Progenitor cell of endocrine pancreas (in vitro differentiated cells): ENCODE measurements around the gene PANX3. TPM values are rescaled to one million over a fixed set of nuclear protein-coding genes. Genes with fewer than 3 reads are reported as not detected.
A peak's percentile ranks its signal among the peaks of the same experiment; 100 is the strongest.

ENCODE experiments used
- DNase-seq: peaks from one replicate; pipeline ENCODE4 v3.0.0; 2021; ENCODE audit warnings: low spot score; ENCODE audit not compliant: unreplicated experiment
- H3K27ac Mint-ChIP-seq: 2 replicates; pipeline ENCODE4 v1.8.0; 2021; ENCODE audit warnings: mild to moderate bottlenecking, moderate library complexity, mixed read lengths
- H3K27me3 Mint-ChIP-seq: 2 replicates; pipeline ENCODE4 v1.8.0; 2021; ENCODE audit warnings: mixed read lengths
- H3K36me3 Mint-ChIP-seq: 2 replicates; pipeline ENCODE4 v1.8.0; 2022; ENCODE audit warnings: mixed read lengths; ENCODE audit not compliant: insufficient read depth
- H3K4me1 Mint-ChIP-seq: 2 replicates; pipeline ENCODE4 v1.8.0; 2021; ENCODE audit warnings: low read depth, mixed read lengths
- H3K4me3 Mint-ChIP-seq: 2 replicates; pipeline ENCODE4 v1.8.0; 2021; ENCODE audit warnings: low read depth, mild to moderate bottlenecking, moderate library complexity, mixed read lengths
- H3K9me3 Mint-ChIP-seq: 2 replicates; pipeline ENCODE4 v1.8.0; 2021; ENCODE audit warnings: low read depth, mixed read lengths
- total RNA-seq: library from RNA; stranded (reverse); gene quantifications from 2 replicates; pipeline ENCODE4 v1.2.1, GENCODE V29; 2021
- TF ChIP-seq, protein P1 (sequence below): fragments of 200-600 bp; sonication (generic); IDR thresholded peaks from one replicate; pipeline ENCODE4 v1.5.0; 2021; ENCODE audit warnings: antibody characterized with exemption, mild to moderate bottlenecking; ENCODE audit not compliant: unreplicated experiment

The PANX3 gene
- total RNA-seq, 1 donor from 2014 or later: not detected

DNA sequence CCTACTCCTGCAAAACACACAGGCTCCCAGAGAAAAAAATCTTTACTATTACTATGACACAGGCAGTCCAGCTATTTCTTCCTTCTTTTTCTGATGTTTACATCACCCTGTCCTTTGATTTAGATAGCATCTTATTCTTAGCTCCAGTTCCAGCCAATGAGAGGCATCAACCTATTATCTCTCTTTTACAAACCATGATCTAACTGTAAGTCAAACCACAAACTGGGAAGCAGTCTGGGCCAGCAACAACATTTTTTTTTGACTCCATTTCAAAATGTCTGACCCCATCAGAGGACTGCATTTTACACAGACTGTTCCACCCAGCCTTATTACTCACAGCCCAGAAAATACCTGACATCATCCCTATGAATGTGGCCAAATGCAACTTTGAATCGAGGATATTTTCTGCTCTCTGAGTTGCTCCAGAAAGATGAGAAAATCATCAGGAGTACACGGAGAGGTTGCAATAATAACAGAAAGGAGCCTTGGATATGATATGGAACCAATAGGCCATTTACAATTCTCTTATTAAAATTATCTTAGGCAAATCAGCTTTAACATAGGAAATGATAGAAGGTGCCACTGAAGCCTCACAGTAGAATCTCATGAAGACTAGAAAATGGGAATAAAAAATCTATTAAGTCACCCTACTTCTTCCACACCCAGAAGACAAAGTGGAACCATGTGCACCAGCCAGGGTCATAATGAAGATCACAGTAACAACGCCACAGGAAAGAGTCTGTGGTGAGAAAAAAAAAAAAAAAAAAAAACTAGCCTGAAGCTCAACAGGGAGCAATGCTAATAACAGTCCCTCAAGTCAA, 32.6 kb downstream of the PANX3 start:
- Mint-ChIP-seq H3K27ac (no peak overlapping the region), H3K27me3 (no peaks in the 10 kb centered on the region), H3K4me1 (peaks cover 3% of the 10 kb centered on the region), H3K9me3 (no peaks in the 10 kb centered on the region), H3K4me3 (no peak overlapping the region), H3K36me3 (no peaks in the 10 kb centered on the region)
- TF ChIP-seq, protein P1, sequence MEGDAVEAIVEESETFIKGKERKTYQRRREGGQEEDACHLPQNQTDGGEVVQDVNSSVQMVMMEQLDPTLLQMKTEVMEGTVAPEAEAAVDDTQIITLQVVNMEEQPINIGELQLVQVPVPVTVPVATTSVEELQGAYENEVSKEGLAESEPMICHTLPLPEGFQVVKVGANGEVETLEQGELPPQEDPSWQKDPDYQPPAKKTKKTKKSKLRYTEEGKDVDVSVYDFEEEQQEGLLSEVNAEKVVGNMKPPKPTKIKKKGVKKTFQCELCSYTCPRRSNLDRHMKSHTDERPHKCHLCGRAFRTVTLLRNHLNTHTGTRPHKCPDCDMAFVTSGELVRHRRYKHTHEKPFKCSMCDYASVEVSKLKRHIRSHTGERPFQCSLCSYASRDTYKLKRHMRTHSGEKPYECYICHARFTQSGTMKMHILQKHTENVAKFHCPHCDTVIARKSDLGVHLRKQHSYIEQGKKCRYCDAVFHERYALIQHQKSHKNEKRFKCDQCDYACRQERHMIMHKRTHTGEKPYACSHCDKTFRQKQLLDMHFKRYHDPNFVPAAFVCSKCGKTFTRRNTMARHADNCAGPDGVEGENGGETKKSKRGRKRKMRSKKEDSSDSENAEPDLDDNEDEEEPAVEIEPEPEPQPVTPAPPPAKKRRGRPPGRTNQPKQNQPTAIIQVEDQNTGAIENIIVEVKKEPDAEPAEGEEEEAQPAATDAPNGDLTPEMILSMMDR: no peak
- no peak for DNase-seq

DNA sequence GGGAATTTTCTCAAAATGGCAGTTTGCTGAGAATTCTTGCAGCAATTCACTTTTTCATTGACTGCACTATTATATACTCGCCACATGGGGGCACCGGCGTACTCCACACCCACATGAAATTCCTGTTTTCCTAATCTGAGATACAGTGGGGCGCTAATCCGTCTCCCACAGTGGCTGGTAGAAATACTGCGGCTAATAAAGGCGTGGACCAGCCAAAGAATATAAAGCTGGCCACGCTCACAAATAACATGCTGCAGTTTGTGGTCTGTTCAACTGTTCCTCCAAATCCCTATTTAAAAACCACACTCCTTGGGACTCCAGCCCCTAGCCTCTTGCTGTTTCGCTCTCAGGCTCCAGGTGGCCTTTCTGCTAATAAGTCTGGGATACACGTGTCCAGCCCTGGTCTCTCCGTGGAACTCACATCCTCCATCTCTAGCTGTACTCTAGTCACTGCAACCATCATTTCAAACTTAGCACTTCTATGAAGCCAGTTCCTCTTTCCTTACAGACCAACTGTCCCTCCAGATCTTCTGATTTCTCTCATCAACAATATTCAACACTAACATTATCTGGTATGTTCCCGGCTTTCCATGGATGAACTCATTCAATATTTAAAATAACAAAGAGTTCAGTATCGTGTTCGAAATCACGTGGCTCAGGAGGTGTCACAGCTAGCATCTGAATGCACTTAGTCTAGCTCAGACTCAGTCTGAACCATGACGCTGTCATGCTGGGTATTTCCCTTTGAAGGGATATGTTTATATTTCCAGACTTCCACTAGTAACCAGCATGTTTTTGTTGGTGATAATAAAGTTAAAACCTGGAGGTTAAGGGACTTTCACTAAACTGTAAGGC, 33.4 kb downstream of the PANX3 start:
- peaks cover 3% of the 10 kb centered on the region for H3K4me1 Mint-ChIP-seq
- H3K9me3 Mint-ChIP-seq: no peaks in the 10 kb centered on the region
- no peak overlapping the region for H3K27ac Mint-ChIP-seq
- H3K36me3 Mint-ChIP-seq: no peaks in the 10 kb centered on the region
- no peaks in the 10 kb centered on the region for H3K27me3 Mint-ChIP-seq
- DNase-seq: peak; percentile 33
- TF ChIP-seq, protein P1: peak; percentile 82
- no peak overlapping the region for H3K4me3 Mint-ChIP-seq

DNA sequence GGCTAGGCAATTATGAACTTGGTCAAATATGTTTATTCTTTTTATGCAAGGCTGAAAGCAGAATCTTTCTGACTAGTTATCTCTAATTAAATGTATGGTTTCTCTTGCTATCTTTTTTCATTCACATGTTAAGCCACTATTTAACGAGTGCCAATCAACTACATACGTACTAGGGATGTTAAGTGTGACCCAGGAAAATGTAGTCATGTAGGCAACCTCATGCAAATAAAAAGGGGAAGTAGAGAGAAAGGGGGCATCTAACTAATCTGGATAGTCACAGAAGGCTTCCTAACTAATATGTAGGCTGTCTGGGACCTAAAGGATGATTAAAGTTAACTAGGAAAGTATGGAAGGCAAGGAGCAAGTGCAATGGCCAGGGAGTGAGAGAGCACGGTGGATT, 34.9 kb downstream of the PANX3 start:
- no peak overlapping the region for H3K4me3 Mint-ChIP-seq
- peaks cover 3% of the 10 kb centered on the region for H3K4me1 Mint-ChIP-seq
- no peaks in the 10 kb centered on the region for H3K9me3 Mint-ChIP-seq
- no peak overlapping the region for H3K27ac Mint-ChIP-seq
- TF ChIP-seq, protein P1: no peak
- no peak for DNase-seq
- no peaks in the 10 kb centered on the region for H3K36me3 Mint-ChIP-seq
- H3K27me3 Mint-ChIP-seq: no peaks in the 10 kb centered on the region

DNA sequence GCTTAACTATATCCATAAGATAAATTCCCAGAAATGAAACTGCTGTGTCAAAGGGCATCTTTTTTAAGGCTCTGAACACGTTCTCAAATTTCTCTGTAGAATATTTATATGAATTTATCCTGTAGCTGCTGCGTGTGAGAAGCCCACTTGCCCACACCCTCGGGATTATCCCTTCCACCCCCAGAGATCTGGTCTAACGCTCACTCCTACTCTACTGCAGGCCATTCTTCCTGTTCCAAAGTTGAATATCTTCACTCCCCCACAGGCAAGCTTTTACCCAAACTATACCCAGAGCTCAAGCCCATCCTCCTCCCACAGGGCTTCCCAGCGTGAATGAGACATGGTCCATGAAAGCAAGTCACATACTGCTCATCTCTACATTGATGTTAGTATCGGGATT, 37.4 kb downstream of the PANX3 start:
- Mint-ChIP-seq H3K36me3 (peaks cover 2% of the 10 kb centered on the region), H3K4me1 (peaks cover 3% of the 10 kb centered on the region), H3K9me3 (no peaks in the 10 kb centered on the region), H3K27ac (no peak overlapping the region), H3K4me3 (no peak overlapping the region), H3K27me3 (peaks cover 4% of the 10 kb centered on the region)
- DNase-seq: no peak
- TF ChIP-seq, protein P1: no peak
